HG03442 (cell line): Measurements from ENCODE around the gene MYG1.

Source experiments
- ATAC-seq: cut with Tn5 transposase; IDR thresholded peaks from one replicate; pipeline ENCODE4 v1.9.1; 2021; ENCODE audit warnings: mild to moderate bottlenecking, moderate library complexity; ENCODE audit not compliant: unreplicated experiment

Gene MYG1, protein sequence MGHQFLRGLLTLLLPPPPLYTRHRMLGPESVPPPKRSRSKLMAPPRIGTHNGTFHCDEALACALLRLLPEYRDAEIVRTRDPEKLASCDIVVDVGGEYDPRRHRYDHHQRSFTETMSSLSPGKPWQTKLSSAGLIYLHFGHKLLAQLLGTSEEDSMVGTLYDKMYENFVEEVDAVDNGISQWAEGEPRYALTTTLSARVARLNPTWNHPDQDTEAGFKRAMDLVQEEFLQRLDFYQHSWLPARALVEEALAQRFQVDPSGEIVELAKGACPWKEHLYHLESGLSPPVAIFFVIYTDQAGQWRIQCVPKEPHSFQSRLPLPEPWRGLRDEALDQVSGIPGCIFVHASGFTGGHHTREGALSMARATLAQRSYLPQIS

DNA sequence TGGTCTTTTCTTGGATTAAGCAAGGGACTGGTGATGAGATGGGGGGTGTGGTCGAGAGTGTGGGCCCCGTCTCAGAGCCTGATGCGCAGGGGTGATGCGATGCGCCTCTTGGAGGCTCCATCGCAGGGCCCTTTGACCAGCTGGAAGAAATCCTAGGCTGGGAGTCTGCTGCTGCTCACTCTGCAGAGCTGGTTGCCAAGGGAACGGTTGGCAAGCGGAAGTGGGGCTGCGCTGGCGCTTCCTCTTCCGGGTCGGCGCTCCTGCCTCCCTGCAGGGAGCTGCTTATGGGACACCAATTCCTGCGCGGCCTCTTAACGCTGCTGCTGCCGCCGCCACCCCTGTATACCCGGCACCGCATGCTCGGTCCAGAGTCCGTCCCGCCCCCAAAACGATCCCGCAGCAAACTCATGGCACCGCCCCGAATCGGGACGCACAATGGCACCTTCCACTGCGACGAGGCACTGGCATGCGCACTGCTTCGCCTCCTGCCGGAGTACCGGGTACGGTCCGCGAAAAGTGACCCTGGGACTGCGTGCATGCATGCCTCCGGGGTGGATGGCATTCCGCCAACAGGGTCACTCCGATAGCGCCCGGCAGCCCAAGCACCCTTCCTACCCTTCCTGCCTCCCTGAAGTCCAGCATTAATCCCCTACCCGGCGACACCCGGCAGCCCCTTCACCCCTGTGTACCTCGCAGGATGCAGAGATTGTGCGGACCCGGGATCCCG is at the start of gene MYG1:
Gene MYG1, plus strand, starts transcription at position 242 of the 727 bp plus-strand sequence. Its CDS starts 43 bp downstream, at position 285.
- peak; percentile 73 for ATAC-seq

DNA sequence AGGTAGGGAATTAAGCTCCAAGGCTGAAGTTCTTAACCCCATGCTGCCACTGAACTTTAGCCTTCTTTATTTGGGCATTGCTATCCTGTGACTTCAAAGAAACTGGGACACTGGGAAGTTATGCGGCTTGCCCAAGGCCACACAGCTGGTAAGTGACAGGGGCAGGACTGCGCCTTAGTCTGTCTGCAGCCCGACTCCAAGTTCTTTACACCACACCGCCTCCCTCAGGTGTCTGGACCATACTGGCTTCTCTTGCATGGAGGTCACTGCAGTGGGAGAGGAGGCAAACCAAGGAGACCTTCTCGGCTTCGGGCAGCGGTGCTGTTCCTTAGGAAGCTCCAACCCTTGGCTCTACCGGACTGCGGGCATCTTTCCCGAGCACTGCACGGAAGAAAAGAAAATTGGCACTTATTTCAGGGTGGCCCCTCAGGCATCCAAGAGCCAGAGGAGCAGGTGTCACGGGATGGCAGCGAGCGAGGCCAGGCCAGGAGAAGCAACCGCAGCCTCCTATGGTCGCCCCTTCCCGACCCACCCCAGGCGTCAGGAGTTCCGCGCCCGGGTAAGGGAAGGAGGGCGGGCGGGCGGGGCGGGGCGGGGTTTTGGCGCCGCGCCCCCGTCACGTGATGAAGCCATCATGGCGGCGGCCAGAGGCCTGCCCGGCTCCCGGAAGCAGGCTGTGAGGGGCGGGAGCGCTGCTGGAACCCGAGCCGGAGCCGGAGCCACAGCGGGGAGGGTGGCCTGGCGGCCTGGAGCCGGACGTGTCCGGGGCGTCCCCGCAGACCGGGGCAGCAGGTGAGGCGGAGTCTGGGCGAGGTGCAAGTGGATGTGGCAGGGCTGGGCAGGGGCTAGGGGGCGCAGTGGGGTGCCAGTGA is 47.8 kb upstream of the MYG1 start:
- peak; percentile 78 for ATAC-seq

DNA sequence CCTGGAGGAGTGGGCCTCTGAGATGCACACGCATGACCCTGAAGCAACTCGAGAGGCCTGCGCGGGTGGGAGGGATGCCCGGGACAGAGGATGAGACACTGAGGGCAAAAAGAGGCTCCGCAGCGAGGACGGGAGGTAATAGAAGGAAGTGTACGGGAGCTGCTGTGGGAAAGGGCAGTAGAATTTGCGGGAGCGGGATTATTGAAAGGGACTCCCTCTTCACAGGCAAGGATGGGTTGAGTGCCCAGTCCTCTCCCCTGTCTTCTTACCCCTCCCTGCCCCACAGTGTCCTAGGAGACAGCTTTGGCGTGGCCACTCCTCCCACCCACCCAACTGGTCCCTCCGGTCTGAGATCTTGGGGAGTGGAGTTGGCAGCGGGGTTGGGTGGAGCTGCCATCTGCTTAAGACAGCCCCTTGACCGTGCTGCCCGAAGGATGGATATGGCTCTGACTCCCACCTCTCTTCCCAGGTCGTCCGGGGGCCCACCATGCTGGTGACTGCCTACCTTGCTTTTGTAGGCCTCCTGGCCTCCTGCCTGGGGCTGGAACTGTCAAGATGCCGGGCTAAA is 47.1 kb upstream of the MYG1 start:
- no peak for ATAC-seq

DNA sequence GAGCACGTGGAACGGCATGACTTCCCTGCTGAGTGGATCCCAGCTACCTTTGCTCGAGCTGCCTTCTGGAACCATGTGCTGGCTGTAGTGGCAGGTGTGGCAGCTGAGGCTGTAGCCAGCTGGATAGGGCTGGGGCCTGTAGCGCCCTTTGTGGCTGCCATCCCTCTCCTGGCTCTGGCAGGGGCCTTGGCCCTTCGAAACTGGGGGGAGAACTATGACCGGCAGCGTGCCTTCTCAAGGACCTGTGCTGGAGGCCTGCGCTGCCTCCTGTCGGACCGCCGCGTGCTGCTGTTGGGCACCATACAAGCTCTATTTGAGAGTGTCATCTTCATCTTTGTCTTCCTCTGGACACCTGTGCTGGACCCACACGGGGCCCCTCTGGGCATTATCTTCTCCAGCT is 46.2 kb upstream of the MYG1 start:
- ATAC-seq, result no peak

DNA sequence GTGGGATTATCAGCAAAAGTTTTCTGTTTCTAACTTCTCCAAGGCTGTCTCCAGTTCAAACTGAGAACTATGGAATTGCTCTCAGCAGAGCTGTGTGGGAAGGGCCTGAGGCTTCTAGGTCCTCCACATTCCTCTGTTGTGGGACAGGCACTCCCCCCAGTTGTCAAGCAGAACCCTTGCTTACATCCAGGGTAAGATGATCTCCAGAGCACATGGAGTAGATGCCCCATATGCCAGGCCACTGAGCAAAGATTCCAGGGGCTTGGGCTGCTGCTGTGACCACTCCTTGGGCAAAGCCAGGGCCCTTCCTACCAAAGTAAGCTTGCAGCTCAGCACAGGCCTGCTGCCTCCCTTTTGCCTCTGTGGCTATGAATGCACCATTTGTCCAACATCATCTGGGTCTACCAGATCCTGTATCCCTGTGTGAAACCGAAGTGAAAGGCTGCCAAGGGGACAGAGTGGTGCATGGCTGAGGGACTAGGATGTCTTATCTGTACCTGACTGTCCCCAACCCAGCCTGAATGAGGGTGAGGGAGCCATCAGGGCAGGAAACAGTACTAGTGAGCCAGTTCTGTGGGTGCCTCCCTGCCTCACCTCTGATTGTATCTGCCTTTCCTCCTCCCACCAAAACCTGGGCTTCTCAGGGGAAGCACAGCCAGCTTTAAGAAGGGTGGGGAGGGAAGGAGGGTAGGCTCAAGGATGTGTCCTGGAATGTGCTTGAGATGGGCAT is 44.5 kb upstream of the MYG1 start:
- no peak for ATAC-seq

DNA sequence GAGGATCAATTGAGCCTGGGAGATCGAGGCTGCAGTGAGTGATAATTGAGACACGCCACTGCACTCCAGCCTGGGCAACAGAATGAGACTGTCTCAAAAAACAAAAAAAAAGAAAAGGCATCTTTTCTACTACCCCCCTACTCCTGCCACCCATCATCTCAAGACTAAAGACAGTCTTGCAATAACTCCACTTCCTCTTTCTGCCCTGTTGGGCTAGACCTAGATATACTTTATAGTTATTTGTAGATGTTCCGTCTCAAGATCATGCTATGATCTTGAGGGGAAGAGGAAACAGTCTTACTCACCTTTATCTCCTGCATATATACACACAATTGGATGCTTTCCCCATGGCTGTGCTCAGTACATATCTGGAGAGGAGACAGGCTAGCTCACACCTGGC is 43.5 kb upstream of the MYG1 start:
- ATAC-seq, result no peak

DNA sequence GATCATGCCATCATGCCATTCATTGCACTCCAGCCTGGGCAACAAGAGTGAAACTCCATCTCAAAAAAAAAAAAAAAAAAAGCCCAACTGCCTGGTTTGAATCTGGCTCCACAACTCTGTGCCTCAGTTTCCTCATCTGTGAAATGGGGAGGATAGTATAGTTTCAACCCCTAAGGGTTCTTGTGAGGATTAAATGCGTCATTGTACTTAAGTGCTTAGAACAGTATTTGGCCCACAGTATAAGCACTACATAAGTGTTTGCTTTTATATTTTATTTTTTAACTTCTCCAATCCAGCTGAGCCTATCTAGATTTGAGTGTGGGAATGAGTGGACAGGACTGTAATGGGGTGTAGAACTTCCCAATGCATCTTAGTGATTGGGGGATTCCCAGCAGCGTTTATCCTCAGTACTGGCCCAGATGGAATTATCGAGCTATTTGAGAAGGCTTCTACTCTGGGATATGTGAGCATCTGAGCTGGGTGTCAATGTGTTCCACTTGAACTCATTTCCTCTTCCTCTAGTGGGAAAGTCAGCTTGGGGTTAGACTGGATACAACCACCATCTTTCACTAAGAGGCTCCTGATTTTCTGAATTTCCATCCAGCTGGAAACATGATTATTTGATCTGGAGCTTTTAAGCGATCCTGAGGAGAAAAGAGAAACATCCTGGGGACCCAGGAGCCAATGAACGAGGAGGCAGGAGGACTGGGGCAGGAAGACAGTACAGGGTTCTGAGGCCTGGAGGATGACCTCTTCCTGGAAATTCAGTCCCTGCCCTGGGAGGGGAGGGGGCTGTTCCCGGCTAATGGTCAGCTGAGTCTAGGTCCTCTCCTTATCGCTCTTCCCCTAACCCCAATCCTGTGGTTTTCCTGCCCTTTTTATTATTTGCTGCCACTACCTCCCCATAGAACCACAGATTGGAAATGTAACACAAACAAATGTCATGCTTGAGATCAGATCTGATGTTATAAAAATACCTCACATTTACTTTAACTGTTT is 40.7 kb upstream of the MYG1 start:
- no peak for ATAC-seq

DNA sequence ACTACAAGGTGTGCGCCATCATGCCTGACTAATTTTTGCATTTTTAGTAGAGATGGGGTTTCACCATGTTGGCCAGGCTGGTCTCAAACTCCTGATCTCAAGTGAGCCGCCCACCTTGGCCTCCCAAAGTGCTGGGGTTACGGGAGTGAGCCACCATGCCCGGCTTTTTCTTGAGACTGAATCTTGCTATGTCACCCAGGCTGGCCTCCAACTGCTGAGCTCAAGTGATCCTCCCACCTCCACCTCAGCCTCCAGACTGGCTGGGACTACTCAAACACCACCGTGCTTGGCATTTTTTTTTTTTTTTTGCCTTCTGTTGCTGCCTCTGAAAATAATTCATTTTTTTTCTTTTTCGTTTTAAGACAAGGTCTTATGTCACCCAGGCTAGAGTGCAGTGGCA is 39.6 kb upstream of the MYG1 start:
- no peak for ATAC-seq

DNA sequence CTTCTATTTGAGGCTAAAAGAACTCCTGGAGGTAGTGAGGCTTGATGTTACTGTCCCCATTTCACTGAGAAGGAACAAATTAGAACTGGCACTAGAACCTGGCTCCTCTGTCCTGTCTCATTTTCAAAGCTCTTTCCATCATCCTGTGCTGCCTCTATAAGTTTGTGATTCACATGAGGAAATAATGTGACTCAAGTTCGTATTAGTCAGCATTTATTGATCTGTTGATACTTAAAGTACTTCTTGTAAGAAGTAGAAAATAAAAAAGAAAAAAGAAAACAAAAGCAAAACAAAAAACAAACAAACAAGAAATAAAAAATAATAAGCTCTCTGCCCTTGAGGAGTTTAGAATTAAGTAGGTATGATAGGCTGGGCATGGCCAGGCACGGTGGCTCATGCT is 33.7 kb upstream of the MYG1 start:
- no peak for ATAC-seq

DNA sequence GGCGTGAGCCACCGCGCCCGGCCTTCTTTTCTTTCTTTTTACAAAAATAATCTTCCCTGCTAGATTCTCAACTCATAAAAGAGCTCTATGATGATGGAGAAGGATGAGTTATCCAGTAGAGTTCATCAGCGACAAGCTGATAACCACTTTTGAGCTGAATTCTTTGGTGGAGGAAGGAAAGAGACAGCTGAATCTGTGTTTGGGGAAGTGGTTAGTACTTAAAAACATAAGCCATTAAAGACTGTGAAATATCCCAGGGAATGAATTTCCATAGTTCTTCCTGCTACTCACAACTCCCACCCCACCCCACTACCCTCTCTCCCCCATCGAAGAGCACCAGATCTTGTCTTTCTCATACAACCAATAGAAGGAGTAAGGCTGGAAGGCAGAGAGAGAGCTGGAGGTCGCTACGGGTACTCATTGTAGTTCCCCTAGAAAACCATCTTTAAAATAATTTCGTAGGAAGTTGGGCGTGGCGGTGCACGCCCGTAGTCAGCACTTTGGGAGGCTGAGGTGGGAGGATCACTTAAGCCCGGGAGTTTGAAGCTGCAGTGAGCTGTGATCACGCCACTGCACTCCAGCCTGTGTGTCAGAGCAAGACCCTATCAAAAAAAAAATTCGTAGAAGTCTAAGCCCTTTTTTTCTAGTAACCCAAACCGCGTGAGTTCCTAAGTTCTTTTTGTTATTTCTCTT is 32.0 kb upstream of the MYG1 start:
- peak; percentile 22 for ATAC-seq

DNA sequence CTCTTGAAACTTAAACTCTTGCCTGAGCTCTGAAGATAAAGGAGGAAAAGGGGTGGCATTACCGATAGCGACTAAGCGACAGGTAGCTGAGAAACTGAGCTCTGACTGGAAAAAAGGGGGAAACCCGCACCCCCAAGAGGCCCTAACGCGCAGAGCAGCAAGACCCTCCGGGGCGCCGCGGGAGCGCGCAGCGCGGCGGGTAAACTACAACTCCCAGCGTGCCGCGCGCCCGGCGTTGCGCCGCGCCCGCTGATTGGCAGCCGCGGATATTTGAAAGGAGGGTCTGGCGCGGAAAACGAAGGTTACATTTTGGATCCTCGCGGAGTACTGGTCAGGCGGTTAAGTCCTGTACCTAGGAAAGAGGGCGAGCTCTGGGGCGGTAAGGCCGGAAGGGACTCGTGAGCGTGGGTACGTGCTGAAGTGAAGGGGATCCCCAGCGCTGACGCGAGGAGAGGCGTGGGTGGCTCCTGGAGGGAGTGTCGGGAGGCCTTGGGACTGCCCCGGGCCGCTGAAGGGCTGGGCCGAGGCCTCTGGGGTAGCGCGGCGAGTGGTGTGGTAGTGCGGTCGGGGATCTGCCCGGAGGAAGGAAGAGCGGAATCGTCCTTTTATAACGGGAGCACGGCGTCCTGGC is 31.4 kb upstream of the MYG1 start, which contains the start of gene ESPL1:
Gene ESPL1, plus strand, starts transcription at position 301 of the 631 bp plus-strand sequence. CDS start 468 bp downstream, outside the sequence.
- ATAC-seq, result peak; percentile 81

DNA sequence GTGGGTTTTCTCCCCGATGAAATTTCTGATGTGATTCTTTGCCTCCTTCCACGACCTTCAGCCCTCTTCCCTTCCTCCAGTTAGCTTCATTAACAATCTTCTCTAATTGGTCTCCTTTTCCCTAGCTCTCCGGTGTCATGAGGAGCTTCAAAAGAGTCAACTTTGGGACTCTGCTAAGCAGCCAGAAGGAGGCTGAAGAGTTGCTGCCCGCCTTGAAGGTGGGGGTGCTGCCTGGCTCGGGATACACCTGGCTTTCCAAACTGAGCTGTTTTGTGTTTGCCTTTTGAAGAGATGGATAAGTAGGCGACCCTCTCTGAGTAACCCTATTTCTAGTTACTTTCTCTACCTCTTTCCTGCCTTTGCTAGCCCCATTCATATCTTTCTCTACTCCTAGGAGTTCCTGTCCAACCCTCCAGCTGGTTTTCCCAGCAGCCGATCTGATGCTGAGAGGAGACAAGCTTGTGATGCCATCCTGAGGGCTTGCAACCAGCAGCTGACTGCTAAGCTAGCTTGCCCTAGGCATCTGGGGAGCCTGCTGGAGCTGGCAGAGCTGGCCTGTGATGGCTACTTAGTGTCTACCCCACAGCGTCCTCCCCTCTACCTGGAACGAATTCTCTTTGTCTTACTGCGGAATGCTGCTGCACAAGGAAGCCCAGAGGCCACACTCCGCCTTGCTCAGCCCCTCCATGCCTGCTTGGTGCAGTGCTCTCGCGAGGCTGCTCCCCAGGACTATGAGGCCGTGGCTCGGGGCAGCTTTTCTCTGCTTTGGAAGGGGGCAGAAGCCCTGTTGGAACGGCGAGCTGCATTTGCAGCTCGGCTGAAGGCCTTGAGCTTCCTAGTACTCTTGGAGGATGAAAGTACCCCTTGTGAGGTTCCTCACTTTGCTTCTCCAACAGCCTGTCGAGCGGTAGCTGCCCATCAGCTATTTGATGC is 30.6 kb upstream of the MYG1 start:
- peak; percentile 5 for ATAC-seq

DNA sequence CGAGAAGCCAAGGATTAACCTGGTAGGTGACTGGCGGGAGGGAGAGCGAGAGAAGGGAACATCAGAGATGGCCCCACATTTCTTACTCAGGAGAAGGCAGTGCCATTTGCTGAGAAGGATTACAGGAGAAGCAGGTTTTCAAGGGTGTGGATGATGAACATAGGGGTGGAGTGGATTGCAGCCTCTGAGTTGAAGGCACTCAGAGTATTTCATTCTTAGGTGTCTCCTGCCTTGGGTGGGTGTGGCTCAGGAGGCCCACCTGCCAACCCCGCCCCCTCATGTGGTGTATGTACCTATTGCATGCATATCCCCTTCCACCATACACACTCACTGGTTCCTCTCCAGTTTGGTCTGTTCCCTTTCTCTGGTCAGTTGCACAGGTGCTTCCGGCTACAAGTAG is 25.1 kb upstream of the MYG1 start:
- ATAC-seq, result no peak

DNA sequence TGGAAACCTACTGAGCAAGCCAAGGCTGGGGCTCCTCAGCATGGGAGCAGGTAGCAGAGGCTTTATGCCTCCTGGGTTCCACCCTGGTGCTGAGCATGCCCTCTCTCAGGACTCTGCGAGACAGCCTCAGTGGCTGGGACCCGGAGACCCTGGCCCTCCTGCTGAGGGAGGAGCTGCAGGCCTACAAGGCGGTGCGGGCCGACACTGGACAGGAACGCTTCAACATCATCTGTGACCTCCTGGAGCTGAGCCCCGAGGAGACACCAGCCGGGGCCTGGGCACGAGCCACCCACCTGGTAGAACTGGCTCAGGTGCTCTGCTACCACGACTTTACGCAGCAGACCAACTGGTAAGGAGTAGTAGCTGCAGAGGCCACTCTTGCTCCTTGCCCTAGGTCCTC is 23.0 kb upstream of the MYG1 start:
- ATAC-seq, result no peak

DNA sequence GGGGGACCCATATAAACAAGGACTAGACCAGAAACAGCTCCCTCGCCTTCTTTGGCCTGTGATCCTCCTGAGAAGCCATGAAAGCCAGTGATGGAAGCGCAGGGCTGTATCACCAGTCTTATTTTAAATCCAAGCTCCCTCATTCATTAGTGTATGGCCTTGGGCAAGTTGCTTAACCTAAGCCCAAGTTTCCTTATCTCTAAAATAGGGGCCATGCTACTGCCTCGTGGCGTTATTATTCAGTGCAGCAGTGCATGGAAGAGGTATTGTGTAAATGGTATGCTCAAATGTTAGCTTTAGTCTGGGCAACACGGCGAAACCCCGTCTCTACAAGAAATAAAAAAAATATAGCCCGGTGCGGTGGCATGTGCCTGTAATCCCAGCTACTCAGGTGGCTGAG is 21.5 kb upstream of the MYG1 start:
- no peak for ATAC-seq

DNA sequence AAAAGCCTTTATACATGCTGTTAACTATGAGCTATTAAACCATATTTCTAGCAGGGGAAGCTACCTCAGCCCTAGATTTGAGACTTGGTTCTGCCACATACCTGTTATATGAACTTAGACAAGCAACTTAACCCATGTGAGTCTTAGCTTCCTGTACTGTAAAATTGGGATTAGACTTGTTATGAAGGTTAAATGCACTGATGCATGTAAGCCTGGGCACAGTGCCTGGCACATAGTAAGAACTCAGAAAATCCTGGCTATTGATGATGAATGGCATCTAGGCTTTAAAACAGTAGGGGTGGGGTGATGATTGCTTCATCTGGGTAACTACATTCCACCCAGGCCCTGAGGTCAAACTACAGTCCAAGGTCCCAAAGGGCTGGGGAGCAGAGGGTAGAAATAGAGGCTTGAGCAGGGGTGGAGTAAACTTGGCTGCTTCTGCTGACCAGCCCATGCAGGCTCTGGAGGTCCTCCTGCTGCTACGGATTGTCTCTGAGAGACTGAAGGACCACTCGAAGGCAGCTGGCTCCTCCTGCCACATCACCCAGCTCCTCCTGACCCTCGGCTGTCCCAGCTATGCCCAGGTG is 20.1 kb upstream of the MYG1 start:
- ATAC-seq, result no peak
